NB4 (cell line): Measurements from ENCODE around the gene MKX.

Experiments used
- MAX ChIP-seq: IDR thresholded peaks from 2 replicates; pipeline ENCODE4 v1.6.1; 2011; ENCODE audit warnings: low read depth, low read length
- MYC ChIP-seq: IDR thresholded peaks from 2 replicates; pipeline ENCODE4 v1.6.1; 2011; ENCODE audit warnings: low read depth, low read length
- POLR2A ChIP-seq: IDR thresholded peaks from 2 replicates; pipeline ENCODE4 v1.6.1; 2011; ENCODE audit warnings: mild to moderate bottlenecking; ENCODE audit not compliant: insufficient read length; ENCODE audit errors: extremely low read depth
- TF ChIP-seq, protein P1 (sequence below): IDR thresholded peaks from one replicate; pipeline ENCODE4 v1.5.1; 2012; ENCODE audit warnings: low read depth, low read length

- TF ChIP-seq, protein P1, sequence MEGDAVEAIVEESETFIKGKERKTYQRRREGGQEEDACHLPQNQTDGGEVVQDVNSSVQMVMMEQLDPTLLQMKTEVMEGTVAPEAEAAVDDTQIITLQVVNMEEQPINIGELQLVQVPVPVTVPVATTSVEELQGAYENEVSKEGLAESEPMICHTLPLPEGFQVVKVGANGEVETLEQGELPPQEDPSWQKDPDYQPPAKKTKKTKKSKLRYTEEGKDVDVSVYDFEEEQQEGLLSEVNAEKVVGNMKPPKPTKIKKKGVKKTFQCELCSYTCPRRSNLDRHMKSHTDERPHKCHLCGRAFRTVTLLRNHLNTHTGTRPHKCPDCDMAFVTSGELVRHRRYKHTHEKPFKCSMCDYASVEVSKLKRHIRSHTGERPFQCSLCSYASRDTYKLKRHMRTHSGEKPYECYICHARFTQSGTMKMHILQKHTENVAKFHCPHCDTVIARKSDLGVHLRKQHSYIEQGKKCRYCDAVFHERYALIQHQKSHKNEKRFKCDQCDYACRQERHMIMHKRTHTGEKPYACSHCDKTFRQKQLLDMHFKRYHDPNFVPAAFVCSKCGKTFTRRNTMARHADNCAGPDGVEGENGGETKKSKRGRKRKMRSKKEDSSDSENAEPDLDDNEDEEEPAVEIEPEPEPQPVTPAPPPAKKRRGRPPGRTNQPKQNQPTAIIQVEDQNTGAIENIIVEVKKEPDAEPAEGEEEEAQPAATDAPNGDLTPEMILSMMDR, result no peak
- TF ChIP-seq POLR2A, result no peak
- no peak for TF ChIP-seq MAX
- no peak for TF ChIP-seq MYC
These were observed 98.9 kb downstream of the MKX start for GRCh38 chr10:27646604-27647175.
